Stimulated activated CD8-positive, alpha-beta memory T cell treated with anti-CD3 and anti-CD28 coated beads, Interleukin-15, amount 100 ng/mL, for 1 hour (primary cell): ENCODE results near the gene KANK2.
"Not testable (repeated sequence)": the region's sequence is repeated elsewhere in the genome, so short reads cannot be mapped to it uniquely, and the experiment has no call there.

Experiments
- DNase-seq: peaks from one replicate; pipeline ENCODE4 v3.0.0-alpha.2; 2020; ENCODE audit warnings: low read depth

KANK2 gene

DNA sequence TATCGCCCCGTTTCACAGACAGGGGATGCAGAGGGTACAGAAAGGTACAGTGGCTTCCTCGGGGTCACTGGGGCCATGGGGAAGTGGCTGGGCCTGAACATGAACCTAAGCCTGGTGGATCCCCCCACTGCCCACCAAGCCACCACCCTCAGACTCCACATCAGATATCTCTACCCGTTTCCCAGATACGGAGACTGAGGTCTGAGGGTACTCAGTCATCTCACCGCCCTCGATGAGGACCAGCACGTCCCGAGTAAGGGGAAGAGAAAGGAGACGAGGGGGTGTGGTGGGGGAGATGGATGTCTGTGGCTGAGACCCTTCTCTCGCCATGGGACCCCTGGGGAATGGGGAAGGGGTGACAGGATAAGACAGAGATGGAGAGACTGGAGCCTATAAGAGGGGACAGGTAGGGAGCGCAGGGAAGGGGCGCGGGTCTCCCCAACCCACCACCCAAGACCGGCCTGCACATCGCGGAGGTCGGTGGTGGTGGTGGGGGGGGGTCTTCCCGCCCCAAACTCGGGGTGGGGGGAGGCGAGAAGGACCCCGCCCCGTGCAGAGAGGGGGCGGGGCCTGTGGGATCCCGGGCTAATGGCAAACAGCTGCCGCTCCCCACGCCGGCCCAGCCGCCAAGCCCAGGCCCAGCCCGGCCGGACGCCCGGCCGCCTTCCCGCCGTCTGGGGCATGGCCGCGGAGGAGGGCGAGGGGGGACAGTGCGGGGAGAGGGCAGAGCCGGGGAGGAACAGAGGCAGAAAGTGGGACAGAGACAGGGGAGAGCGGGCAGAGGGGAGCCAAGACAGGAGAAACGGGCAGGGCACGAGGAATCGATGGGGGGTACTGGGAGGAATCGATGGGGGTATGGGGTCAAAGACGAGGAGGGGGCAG is 698 bp downstream of the KANK2 start:
- no peak for DNase-seq

DNA sequence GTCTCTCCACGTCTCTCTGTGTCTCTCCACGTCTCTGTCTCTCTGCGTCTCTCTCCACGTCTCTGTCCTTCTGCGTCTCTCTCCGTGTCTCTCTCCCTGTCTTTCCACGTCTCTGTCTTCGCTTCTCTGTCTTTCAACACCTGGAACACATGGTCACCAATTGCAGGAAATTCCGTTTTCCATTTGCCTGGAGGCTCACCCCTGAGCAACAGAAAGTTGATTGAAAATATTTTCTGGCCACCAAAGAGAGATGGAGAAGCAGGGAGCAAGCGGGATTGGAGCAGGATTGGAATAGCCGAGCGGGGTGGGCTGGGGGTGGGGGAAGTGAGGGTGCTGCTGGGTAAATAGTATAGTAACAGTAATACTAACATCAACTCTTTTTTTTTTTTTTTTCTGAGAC is 1.7 kb downstream of the KANK2 start:
- no peak for DNase-seq

DNA sequence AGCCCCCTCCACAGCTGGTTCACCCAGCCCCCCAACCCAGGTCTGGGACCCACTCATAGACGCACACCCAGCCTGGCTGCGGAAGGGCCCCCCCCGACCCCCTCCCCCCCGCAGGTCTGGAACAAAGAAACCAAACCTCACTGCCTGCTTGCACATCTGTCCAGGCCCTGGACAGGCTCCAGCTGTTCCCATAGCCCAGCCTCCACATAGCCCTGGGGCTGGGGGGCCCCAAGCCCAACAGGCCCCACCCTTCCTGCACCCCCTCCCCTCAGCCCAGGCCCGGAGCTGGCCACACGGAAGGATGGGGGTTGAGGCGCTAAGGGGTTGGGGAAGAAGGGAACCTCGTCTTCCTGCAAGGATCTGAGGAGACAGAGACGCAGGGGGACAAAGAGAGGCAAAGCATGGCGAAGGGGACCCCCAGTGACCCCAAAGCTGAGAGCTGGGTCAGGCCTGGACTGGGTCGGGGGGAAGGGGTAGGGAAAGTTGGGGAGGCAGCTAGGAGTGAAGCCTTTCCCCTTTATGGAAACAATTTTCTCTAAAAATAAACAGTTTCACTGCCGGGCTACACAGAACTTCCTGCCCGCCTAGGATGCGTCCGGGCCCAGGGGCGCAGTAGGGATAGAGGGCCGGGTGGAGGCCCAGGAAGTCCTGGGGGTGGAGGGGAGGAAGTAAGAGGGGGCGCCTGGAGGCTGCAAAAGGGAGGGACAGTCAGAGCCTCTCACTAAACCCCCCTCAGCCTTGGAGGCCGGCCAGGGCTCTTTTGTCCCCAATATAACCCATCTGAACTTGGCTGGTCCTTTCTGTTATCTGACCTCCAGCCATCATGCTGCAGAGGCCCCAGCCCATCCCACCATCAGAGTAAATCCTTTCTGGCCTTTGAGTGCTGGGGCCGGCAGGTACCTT is 2.4 kb downstream of the KANK2 start:
- DNase-seq = no peak

DNA sequence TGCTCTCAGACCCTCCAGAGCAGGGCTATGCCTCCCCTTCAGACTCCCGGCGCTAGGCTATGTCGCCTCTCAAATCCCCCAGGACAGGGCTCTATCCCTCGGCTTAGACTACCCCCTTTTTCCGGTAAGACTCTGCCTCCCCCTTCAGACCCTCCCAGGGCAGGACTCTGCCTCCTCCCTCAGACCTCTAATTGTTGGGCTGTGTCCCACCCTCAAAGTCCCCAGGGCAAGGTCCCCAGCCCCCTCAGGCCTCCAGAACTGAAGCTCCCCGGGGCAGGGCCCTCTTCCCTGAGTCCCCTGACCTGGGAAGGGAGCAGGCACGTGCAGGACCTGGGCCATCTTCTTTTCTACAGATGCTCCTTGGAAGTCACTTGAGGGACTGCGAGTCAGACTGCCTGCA is 3.2 kb downstream of the KANK2 start:
- DNase-seq = no peak

DNA sequence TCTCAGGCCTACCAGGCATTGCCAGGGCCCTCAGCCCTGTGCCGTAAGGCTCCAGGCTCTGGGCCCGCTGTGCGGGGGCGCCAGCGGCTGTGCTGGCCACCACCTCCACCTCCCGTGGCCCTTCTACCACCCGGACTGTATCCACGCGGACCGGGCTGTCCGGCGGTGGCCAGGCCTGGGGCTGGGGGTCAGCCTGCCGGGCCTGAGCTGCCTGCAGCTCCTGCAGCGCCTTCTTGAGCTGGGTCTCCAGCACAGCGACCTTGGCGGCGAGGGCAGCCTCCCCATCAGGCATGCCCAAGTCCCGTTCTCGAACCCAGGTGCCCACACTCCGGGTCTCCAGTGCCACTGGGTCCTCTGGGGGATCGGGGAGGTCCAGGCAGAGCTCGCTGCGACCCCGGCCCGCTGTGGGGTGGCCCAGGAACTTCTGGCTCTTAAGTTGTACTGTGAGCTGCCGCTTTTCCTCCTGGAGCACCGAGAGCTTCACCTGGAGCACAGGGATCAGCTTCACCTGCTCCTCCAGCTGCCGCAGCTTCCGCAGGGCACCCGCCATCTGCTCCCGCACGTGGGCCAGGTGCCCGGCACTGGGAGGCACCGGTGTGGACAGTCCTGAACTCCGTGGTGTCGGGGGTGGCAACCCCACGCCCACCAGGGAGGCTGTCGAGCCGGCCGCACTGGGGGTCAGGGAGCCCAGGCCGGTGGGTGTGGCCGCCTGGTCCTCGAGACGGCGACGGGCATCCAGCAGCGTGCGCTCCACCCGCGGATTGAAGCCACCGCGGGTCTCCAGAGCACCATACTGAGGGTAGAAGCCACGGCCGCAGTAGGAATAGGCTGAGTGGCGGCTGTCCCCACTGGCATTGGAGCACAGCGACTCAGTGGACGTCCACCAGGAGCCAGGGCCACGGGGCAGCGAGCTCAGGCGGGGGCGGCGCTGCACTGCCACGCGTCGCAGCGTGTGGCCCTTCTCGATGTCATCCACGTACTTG is 4.1 kb downstream of the KANK2 start:
- no peak for DNase-seq

DNA sequence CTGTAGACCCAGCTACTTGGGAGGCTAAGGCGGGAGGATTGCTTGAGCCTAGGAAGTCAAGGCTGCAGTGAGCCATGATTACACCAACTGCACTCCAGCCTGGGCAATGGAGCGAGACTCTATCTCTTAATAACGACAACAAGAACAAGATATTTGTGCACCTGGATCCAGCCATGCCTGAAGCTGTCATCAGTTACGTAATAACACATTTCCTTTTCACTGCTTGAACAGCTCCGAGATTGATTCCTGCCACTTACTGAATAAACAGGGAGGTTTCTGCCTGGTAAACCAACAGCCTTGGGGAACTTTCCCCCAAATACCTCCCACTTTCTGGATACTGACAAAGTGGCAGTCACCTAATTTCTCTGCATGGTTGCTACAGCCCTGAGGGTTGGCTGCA is 5.4 kb downstream of the KANK2 start:
- DNase-seq = no peak

DNA sequence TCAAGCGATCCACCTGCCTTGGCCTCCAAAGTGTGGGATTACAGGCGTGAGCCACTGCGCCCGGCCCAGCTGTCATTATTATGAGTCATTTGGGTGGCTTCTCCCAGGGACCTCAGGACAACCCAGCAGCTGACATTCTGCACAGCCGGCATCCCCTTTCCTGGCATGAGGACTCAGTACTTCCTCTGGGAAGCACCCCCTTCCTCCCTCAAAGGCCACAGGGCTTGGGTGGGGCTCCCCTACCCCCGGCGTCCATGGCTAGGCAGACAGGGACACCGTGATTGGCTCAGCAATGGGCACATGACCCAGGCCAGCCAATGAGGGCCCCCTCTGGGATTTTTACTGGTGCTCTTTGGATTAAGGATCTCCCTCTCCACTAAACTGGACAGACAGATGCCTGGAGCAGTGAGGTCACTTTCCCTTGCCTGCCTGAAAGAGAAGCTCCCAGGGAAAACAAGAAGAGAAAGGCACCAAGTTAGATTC is 6.0 kb downstream of the KANK2 start:
- DNase-seq = no peak

DNA sequence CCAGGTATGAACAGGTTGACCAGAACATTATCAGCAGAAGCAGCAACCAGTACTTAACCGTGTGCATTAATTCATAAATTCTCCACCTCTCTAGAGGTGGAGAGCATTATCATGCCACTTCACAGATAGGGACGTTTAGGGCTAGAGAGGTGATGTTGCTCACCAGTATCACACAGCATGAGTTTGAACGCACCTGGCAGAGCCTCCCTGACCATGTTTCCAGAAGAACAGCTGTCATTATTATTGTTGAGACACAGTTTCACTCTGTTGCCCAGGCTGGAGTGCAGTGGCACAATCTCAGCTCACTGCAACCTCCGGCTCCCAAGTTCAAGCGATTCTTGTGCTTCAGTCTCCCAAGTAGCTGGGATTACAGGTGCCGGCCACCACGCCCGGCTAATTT is 6.8 kb downstream of the KANK2 start:
- DNase-seq = no peak

DNA sequence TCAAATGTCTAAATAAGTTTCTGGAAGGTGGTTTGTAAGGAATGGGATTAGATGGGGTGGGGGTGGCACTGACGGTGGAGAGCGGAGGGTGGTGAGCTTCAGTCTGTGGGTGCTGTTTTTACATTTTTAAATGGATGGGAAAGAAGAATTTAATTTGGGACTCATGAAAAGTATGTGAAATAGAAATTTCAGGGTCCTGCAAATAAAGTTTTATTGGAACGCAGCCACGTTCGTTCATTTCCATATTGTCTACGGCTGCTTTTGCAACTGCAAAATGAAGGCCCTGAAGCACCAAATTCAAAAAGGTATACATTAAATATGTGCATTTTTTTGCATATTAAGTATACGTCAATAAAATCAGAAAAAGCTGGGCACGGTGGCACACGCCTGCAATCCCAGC is 9.9 kb downstream of the KANK2 start:
- DNase-seq = no peak

DNA sequence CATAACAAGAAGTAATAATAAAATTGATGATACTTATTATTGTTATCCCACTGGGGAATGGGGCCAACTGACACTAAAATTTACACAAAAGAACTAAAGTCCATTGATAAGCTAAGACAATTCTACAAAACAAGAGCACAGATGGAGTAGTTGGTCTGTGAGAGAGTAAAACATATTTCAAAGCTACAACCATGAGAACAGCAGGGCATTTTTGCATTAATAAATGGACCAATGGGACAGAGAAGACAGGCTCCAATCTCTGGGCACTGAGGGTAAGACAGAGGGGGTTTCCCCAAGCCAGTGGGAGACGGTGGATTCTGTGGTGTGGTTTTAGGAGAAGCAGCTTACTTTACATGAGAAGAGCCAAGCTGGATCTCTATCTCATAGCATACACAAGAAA is 14.4 kb downstream of the KANK2 start:
- DNase-seq = no peak

DNA sequence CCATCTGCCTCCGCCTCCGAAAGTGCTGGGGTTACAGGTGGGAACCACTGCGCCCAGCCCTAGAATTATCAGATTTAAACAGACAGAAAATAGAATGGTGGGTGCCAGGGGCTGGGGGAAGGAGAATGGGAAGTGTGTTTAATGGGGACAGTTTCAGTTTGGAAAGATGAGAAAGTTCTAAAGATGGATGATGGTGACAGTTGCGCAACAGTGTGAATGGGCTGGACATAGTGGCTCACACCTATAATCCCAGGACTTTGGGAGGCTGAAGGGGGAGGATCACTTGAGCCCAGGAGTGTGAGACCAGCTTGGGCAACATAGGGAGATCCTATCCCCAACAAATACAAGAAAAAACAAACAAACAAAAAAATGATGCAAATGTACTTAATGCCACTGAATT is 15.9 kb downstream of the KANK2 start:
- no peak for DNase-seq

DNA sequence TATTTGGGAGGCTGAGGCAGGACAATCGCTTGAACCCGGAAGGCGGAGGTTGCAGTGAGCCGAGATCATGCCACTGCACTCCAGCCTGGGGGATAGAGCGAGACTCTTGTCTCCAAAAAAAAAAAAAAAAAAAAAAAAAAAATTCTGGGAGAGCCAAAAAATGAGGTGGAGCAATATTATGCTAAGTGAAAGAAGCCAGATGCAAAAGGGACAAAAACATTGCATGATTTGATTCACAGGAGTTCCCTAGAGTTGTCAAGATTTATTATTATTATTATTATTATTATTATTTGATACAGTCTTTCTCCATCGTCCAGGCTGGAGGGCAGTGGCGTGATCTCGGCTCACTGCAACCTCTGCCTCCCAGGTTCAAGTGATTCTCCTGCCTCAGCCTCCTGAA is 16.4 kb downstream of the KANK2 start:
- DNase-seq = not testable (repeated sequence)

DNA sequence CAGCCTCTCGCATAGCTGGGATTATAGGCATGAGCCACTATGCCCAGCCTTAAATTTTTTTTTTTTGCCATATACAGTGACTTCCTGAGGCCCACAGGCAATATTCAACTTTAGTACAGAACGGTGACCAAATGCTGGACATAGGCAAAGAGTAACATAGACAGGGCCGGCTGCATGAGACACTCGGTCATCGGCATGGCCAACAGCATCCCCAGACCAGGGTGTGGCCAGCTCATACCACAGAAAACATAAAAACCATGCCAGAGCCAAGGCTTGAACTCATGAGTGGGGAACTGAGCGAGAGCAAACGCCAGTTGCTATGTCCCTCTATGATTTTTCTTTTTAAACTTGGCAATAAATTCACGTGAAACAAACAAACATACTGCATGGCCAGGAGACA is 17.0 kb downstream of the KANK2 start:
- DNase-seq = no peak

DNA sequence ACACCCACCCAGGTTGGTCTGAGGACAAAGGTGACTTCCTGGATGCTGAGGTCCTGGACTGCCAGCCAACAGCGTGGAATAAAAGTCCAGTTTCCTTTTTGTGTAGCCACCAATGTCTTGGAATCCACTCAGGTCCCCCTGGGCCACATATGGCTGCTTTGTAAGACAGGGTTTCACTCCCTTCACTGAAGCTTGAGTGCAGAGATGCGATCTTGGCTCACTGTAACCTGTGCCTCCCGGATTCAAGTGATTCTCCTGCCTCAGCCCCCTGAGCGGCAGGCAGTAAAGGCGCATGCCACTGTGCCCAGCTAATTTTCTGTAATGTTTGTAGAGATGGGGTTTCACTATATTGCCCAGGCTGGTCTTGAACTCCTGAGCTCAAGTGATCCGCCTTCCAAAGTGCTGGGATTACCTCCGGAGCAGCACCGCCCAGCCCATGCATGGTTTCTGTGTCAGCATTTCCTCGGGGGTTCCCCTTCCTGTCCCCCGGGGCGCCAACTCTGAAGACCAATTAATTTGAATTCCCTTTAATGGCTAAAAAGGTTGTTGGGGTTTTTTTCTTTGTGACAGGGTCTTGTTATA is 17.5 kb downstream of the KANK2 start:
- no peak for DNase-seq

DNA sequence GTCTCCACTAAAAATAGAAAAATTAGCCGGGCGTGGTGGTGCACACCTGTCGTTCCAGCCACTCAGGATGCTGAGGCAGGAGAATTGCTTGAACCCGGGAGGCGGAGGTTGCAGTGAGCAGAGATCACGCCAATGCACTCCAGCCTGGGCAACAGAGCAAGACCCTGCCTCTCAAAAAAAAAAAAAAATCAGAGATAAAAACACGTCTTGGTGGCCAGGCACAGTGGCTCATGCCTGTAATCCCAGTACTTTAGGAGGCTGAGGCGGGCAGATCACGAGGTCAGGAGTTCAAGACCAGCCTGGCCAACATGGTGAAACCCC is 18.2 kb downstream of the KANK2 start:
- not testable (repeated sequence) for DNase-seq

DNA sequence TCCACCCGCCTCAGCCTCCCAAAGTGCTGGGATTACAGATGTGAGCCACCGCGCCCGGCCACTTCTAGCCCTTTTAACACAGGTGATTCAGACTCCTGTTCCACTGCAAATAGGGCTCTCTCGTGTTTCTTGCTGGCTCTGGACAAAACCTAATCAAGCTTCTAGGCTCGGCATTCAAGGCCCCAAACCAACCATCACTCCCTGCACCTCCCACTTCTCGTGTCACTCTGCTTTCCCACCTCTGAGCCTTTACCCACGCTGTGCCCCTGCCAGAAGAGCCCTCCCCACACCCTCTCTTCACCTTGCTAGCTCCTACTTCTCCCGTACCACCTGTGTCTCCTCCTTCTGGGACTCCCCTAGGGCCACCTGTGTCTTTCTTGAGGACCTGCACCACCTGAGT is 19.8 kb downstream of the KANK2 start:
- no peak for DNase-seq

DNA sequence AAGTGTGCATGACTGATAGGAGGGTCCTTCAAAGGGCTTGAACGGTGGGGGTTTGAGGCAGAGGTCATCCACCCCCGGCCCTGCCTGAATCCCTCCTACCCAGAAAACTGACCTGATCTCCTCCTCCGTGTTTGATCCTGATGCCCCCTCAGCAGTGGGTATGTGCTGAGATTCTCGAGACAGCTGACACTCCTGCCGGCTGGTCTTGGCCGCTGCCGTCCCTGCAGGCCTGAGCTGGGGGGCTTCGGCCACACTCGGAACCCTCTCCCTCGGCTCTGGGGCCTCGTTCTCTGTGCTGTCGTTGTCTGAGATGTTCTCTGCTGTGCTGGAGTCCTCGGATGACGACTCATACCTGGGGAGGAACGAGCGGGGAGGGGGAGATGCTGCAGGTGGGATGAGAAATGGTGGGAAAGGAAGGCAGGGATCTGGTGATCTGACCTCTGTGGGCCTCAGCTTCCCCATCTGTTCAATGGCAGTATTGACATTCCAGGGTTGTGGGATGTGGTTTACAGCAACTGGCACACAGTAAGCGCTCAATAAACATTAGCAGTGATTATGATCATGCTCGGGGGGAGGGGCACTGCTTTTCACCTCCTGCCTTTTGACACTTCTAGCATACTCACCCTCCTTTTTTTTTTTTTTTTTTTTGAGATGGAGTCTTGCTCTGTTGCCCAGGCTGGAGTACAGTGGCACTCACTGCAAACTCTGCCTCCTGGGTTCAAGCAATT is 20.7 kb downstream of the KANK2 start:
- no peak for DNase-seq

DNA sequence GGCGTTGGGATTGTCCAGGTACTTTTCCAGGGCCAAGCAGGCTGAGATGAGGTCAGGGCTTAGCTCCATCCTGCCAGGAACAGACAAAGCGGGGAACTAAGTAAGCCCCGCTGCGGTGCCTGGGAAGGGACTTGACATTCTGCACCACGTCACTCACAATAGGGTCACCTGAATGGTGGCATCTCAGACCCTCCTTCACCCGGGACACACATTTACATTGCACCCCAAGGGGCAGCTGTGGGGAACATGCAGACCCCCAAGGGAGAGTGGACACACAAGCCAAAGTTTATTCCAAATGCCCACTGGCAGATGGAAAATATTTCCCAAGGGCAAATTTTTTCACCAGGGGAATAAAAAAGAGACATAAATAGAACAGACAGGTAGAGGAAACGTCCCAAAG is 21.4 kb downstream of the KANK2 start:
- DNase-seq = no peak

DNA sequence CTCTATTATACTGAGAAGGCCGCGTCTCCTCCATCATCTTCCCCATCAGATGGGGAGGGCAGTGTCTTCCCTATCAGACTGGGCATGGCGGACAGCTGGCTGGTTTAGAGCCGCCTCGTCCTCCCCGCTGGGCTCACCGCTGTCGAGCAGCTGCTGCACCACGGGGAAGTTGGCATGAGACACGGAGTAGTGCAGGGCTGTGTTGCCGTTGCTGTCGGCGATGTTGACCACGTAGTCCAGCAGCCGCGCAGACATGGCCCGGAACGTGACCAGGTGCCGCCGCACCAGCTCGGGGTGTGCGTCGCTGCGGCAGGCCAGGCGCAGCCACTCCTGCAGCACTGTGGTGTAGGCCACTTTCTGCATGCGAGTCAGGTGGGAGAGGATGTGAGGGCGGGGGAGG is 23.0 kb downstream of the KANK2 start:
- DNase-seq = no peak

DNA sequence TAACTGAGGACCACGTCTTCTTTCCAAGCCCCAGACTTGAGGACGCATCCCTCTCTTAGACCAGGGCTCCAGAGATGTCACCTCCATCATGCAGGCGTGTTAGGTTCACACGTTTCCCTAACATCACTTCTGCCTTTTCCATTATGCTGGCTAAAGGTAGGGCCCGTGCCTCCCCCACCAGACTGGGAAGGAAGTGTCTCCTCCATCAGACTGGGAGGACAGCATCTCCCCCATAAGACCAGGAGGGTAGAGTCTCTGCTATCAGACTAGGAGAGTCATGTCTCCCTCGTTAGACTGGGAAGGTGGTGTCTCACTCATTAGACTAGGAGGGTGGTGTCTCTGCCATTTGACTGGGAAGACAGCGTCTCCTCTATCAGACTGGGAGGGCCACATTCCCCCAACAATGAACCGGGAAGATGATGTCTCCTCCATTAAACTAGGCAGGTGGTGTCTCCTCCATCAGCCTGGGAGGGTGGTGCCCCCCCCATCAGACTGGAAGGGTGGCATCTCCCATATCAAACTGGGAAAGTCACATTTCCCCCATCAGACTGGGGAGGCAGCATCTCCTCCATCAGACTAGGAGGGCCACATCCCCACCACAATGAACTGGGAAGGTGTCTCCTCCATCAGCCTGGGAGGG is 23.7 kb downstream of the KANK2 start:
- no peak for DNase-seq
